Right lobe of liver (tissue), 4 donors: ENCODE data around the gene ATL2.

Source experiments
- CTCF ChIP-seq, 4 donors: fragments of 200-600 bp in 3 of 4; fragments of 450-650 bp in 1 of 4; IDR thresholded peaks; one replicate each; pipeline versions ENCODE4 v1.5.1 to v1.8.0; 2016 to 2022; ENCODE audit warnings: antibody characterized with exemption in 4 of 4, mild to moderate bottlenecking in 2 of 4
- POLR2A ChIP-seq: fragments of 450-650 bp; IDR thresholded peaks from one replicate; pipeline ENCODE4 v1.6.1; 2017; ENCODE audit warnings: antibody characterized with exemption, mild to moderate bottlenecking
- donor health status: DM: no; HTN: no; CAD: no.
- donor health status: DM: no; HTN: no; CAD: no.
- donor health status: DM: no; HTN: yes; CAD: no.

GRCh38 chr2:38260469-38260868 lies 116.6 kb downstream of the ATL2 start:
- no peak for TF ChIP-seq CTCF (IDR thresholded peaks at IDR 0.05)
- no peak for TF ChIP-seq POLR2A
